Measurements from ENCODE around the gene PAPOLA.

The PAPOLA gene

GRCh38 chr14:96501740-96502620 lies at the start of gene PAPOLA:
TSS of gene PAPOLA (plus strand) at chr14:96502382. CDS start at chr14:96502593, 211 bp downstream.
- Histone ChIP-seq H3K79me2 (ENCODE audit: low read length) (peaks cover 48% of the 10 kb centered on the region), H3F3A (ENCODE audit: insufficient read depth, low read length) (0 out of 2 replicates have a peak, but pooled peaks cover under 1% of the 10 kb centered on the region), H3K9me2 (replicated peaks; ENCODE audit: insufficient read depth, low read length) (no peaks in the 10 kb centered on the region), H3K9ac (ENCODE audit: low read length) (peak within 1 kb of the TSS; percentile 76), H3K27ac (ENCODE audit: low read length) (peak within 1 kb of the TSS; percentile 52; the same call in 1 of the 2 replicates), H3K4me2 (ENCODE audit: low read depth, low read length) (peak within 1 kb of the TSS; percentile 82), H3K36me3 (replicated peaks; ENCODE audit: insufficient read depth, low read length) (no peaks in the 10 kb centered on the region), H2AFZ (ENCODE audit: low read length) (peak within 1 kb of the TSS; percentile 52), H4K20me1 (ENCODE audit: insufficient read depth, low read length) (no peaks in the 10 kb centered on the region), H3K27me3 (replicated peaks; ENCODE audit: insufficient read depth, low read length) (no peaks in the 10 kb centered on the region), H3K9me3 (replicated peaks; ENCODE audit: insufficient read depth, low read length) (no peaks in the 10 kb centered on the region), H3K4me3 (ENCODE audit: low read length) (peak within 1 kb of the TSS; percentile 73), H3K4me1 (ENCODE audit: low read length) (peaks cover 10% of the 10 kb centered on the region)
- TF ChIP-seq CTCF (IDR thresholded peaks at IDR 0.05; ENCODE audit: low read length) = 0 out of 2 replicates have a peak, but pooled peaks have one; percentile 6
- TF ChIP-seq EZH2phosphoT487 (IDR thresholded peaks at IDR 0.05; ENCODE audit: low read length) = no peak
- TF ChIP-seq EZH2 (optimal IDR thresholded peaks at IDR 0.05; ENCODE audit: low read depth, low read length) = no peak
- DNase-seq = peak; percentile 90

DNA sequence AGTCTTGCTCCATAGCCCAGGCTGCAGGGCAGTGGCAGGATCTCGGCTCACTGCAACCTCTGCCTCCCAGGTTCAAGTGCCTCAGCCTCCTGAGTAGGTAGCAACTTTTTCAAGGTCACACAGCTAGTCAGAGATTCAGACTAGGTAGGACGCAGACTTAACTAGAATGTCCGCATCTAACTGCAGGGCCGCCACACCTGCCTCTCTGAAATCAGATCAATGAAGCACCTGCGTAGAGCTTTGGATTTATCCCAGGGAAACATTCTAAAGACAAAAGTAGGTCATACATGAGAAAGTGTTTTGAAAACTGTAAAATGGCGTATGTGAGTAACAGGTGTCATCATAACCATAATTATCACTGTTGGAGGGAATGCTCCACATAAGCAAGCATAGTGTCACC lies 49.5 kb upstream of the PAPOLA start:
- H3K4me3 ChIP-seq (ENCODE audit: low read length) = no peak overlapping the region
- H3K4me2 ChIP-seq (ENCODE audit: low read depth, low read length) = no peak overlapping the region
- DNase-seq = no peak

GRCh38 chr14:96455588-96455987 lies 46.6 kb upstream of the PAPOLA start:
- Histone ChIP-seq H3K27ac (ENCODE audit: low read length) (no peak overlapping the region), H2AFZ (ENCODE audit: low read length) (no peak overlapping the region), H3F3A (ENCODE audit: insufficient read depth, low read length) (no peaks in the 10 kb centered on the region), H3K4me3 (ENCODE audit: low read length) (no peak overlapping the region), H3K36me3 (replicated peaks; ENCODE audit: insufficient read depth, low read length) (no peaks in the 10 kb centered on the region), H3K9ac (ENCODE audit: low read length) (no peak overlapping the region), H3K79me2 (ENCODE audit: low read length) (no peaks in the 10 kb centered on the region), H3K27me3 (replicated peaks; ENCODE audit: insufficient read depth, low read length) (no peaks in the 10 kb centered on the region), H3K4me2 (ENCODE audit: low read depth, low read length) (no peak overlapping the region), H3K9me2 (replicated peaks; ENCODE audit: insufficient read depth, low read length) (no peaks in the 10 kb centered on the region), H3K4me1 (ENCODE audit: low read length) (no peaks in the 10 kb centered on the region), H3K9me3 (replicated peaks; ENCODE audit: insufficient read depth, low read length) (no peaks in the 10 kb centered on the region), H4K20me1 (ENCODE audit: insufficient read depth, low read length) (no peaks in the 10 kb centered on the region)
- no peak for TF ChIP-seq CTCF (IDR thresholded peaks at IDR 0.05; ENCODE audit: low read length)
- no peak for TF ChIP-seq EZH2 (optimal IDR thresholded peaks at IDR 0.05; ENCODE audit: low read depth, low read length)
- TF ChIP-seq EZH2phosphoT487 (IDR thresholded peaks at IDR 0.05; ENCODE audit: low read length) = no peak
- no peak for DNase-seq

More for the DNA sequence above, 49.5 kb upstream of the PAPOLA start:
- Histone ChIP-seq H3K9me3 (replicated peaks; ENCODE audit: insufficient read depth, low read length) (no peaks in the 10 kb centered on the region), H3K27ac (ENCODE audit: low read length) (no peak overlapping the region), H3K9me2 (replicated peaks; ENCODE audit: insufficient read depth, low read length) (no peaks in the 10 kb centered on the region), H2AFZ (ENCODE audit: low read length) (no peak overlapping the region), H3F3A (ENCODE audit: insufficient read depth, low read length) (no peaks in the 10 kb centered on the region), H3K9ac (ENCODE audit: low read length) (no peak overlapping the region), H4K20me1 (ENCODE audit: insufficient read depth, low read length) (no peaks in the 10 kb centered on the region), H3K4me1 (ENCODE audit: low read length) (no peaks in the 10 kb centered on the region), H3K79me2 (ENCODE audit: low read length) (no peaks in the 10 kb centered on the region), H3K36me3 (replicated peaks; ENCODE audit: insufficient read depth, low read length) (no peaks in the 10 kb centered on the region), H3K27me3 (replicated peaks; ENCODE audit: insufficient read depth, low read length) (no peaks in the 10 kb centered on the region)
- TF ChIP-seq CTCF (IDR thresholded peaks at IDR 0.05; ENCODE audit: low read length) = no peak
- TF ChIP-seq EZH2phosphoT487 (IDR thresholded peaks at IDR 0.05; ENCODE audit: low read length) = no peak
- no peak for TF ChIP-seq EZH2 (optimal IDR thresholded peaks at IDR 0.05; ENCODE audit: low read depth, low read length)
